Stimulated activated CD8-positive, alpha-beta memory T cell treated with anti-CD3 and anti-CD28 coated beads, Interleukin-7, amount 100 ng/mL, for 24 hours (primary cell): ENCODE results near the gene KLHL1.
"Not testable (repeated sequence)": the region's sequence is repeated elsewhere in the genome, so short reads cannot be mapped to it uniquely, and the experiment has no call there.

ENCODE experiments used
- DNase-seq: peaks from one replicate; pipeline ENCODE4 v3.0.0-alpha.2; 2020; ENCODE audit warnings: low read depth

Gene KLHL1

DNA sequence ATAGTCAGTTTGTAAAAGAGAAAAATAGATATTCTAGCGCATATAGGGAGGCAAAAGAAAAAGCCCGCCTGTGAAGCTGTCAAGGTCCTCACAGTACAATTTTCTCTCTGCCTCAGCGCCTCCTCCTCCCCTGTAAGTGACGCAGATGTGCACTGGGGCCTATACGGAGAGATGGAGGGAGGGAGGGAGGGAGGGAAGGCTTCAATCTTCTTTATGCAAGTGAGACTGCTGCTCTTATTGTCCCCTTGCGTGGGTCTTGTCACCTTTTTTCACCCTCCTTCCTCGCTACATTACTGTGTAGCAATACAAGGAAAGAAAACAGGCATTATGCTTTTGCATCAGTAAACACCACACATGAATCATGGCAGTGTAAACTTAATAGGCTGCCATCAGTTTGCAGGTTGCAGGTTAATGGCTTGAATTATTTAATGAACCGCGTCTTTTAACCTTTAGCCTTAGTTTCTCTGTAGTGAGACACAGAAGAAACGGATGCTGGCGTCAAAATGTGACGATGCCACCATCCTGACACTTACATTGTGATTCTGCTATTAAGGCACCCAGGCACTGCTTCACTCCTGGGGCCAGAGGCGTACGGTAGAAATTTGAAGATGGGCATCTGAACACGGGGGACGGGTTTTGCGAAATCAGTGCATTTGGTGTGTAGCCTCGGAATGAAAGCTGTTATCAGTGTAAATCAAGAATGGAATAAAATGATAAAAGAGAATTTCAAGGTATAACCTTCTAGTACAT lies at the start of gene KLHL1:
Gene KLHL1 (minus strand): TSS at position 97 of the 750 bp plus-strand sequence. CDS start 753 bp downstream, outside the sequence.
- DNase-seq, result no peak

DNA sequence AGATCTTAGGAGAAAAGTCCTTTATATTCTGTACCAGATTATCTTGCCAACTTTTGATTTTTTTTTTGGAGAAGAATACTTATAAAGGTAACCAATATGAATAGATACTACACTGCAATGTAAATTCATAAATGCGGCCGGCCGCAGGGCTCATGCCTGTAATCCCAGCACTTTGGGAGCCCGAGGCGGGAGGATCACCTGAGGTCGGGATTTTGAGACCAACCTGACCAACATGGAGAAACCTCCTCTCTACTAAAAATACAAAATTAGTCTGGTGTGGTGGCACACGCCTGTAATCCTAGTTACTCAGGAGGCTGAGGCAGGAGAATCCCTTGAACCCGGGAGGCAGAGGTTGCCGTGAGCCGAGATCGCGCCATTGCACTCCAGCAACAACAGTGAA lies 34.4 kb upstream of the KLHL1 start:
- DNase-seq, result not testable (repeated sequence)

GRCh38 chr13:70128098-70128497 lies 19.8 kb upstream of the KLHL1 start:
- DNase-seq, result no peak

- DNase-seq, result no peak
Measured at GRCh38 chr13:70125693-70126092, 17.4 kb upstream of the KLHL1 start.

GRCh38 chr13:70117338-70117905 lies 9.2 kb upstream of the KLHL1 start:
- DNase-seq, result no peak

- DNase-seq, result no peak
Measured at GRCh38 chr13:70107498-70108281, 562 bp downstream of the KLHL1 start, which contains the start of gene ATXN8OS. Gene ATXN8OS, plus strand, starts transcription at chr13:70107826.

DNA sequence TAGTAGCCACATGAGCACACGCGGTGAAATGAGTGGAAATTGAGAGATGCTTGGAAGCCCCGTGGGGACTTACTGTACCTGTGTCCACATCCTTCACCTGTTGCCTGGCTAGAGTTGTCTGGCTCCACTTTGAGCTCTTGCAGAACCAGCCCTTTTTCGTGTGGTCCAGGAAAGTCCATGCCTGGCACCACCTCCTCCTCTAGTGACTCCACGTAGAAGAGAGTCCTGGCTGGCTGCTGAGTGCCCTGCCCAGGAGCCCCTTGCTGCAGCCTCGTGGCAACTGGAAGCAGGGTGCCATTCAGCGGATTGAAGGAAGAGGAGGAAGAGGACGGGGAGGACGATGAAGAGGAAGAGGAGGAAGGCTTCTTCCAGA lies 1.1 kb downstream of the KLHL1 start:
- DNase-seq, result no peak

DNA sequence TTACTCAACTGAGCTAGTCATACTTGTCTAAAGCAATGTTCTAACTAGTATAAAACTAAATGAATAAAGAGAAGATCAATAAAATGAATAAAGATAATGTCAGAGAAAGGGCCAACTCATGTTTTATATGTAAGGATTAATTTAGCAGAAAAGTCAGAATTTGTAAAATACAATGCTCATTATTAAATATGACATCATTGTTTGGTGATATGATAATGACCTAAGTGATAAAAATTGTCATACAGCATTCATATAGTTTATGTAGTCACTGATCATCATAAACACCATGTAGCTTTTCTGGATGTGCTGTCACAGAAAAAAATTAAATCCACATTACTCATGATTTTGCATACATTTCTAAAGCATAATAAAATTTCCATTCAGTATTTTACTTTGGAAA lies 3.8 kb downstream of the KLHL1 start:
- DNase-seq, result no peak

- DNase-seq, result no peak
Measured at GRCh38 chr13:70098669-70099068, 9.6 kb downstream of the KLHL1 start.

GRCh38 chr13:70090036-70090723 lies 18.1 kb downstream of the KLHL1 start:
- no peak for DNase-seq

GRCh38 chr13:70088926-70089325 lies 19.3 kb downstream of the KLHL1 start:
- no peak for DNase-seq

DNA sequence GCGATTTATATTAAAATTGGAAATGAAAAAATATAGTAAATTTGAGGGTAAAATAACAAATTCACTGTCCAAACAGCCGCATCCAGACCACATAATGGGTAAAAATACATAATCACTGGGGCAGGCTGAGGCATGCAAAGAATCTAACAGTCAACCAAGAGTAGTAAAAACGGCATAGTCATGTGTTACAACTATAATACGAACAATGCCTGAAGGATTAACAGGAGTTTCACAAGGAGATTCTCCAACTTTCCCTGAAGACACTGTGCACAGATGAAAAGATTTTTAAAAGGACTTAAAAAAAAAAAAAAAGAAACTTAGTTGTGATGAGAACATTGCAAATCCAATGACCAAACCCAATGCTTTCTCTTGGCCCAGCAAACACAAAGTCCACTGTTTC lies 21.0 kb downstream of the KLHL1 start:
- DNase-seq, result no peak

GRCh38 chr13:70080012-70080411 lies 28.2 kb downstream of the KLHL1 start:
- DNase-seq, result no peak

DNA sequence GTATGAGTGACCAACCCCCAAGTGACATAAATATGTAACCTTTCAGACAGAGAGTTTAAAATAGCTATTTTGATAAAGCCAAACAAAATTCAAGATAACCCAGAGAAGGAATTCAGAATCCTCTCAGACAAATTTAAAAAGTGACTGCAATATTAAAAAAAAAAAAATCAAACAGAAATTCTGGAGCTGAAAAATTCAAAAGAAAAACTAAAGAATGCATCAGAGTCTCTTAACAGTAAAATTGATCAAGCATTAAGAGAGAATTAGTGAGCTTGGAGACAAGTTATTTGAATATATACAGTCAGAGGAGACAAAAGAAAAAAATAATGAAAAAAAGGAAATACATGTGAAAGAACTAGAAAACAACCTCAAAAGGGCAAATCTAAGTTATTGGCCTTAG lies 53.7 kb downstream of the KLHL1 start:
- DNase-seq, result no peak

DNA sequence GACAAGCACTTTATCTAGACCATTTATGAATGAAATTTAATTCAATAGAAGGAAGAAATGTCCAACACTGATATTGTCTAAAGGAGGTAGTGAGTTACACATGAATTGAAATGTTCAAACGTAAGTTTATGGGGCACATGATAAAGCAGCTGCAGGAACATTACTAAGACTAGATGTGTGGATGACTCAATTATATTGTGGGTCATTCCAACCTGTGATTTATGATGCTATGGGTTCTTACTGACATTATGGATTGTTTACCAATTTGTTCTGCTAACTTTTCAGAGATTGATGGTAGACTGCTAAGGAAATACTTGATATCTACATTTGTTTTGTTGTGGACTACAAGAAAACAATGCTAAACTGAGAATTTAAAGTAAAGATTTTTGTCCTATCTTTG lies 56.7 kb downstream of the KLHL1 start:
- no peak for DNase-seq

GRCh38 chr13:70043685-70044084 lies 64.6 kb downstream of the KLHL1 start:
- no peak for DNase-seq

GRCh38 chr13:70042193-70042592 lies 66.1 kb downstream of the KLHL1 start:
- no peak for DNase-seq

GRCh38 chr13:70034286-70034685 lies 74.0 kb downstream of the KLHL1 start:
- DNase-seq, result no peak

DNA sequence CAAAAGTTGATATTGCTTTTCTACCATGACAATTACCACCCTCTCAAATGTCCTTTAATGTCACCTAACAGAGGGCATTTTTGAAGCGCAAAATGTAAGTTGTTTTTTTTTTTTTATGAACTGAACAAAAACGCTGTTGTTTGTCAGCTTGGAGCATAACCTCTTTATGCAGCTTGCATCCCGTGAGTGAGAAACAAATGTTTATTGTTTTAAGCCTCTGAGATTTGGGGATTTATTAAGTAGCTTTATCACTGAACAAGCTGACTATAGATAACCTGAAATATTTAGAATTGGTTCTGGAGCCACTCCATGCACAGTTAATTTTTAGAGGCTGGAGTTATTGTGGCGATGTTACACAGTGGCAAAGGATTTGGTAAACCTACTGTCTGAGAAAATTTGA lies 80.7 kb downstream of the KLHL1 start:
- no peak for DNase-seq

GRCh38 chr13:70023516-70023915 lies 84.7 kb downstream of the KLHL1 start:
- no peak for DNase-seq

DNA sequence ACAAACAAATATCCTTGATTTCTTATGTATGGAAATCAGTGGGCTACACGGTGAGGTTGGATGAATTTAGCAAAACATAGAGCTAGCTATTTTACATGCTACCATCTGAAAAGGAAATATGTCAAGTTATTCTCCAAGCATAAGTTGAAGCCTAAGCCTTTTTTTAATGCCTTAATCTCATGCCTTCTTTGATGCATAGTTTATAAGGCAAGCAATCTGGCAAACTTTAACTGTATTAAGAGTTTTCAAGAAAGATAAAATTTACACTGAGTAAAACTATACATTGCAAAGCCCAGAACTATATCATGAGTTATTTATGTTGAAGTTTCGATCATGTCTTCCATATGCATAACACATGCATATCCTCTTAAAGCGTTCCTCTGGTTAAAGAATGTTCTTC lies 85.6 kb downstream of the KLHL1 start:
- DNase-seq, result no peak

DNA sequence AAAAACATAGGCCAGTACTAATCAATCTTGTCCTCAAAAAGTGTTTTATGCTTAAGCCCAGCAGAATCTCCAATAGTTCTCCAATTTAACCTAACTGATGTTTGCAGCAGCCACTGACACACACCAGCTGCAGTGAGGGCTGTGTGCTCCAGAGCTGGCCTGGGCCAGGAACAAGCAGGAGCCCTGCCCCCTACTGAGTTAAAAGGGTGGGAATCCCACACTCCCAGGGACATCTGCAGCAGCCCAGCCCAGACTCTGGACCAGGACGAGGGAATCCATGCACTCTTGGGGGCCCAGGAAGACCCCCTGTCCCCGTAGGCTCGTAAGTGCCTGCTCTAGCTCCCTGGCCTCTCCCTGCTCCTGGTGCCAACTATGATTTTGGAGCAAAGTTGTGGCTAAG lies 92.1 kb downstream of the KLHL1 start:
- no peak for DNase-seq

DNA sequence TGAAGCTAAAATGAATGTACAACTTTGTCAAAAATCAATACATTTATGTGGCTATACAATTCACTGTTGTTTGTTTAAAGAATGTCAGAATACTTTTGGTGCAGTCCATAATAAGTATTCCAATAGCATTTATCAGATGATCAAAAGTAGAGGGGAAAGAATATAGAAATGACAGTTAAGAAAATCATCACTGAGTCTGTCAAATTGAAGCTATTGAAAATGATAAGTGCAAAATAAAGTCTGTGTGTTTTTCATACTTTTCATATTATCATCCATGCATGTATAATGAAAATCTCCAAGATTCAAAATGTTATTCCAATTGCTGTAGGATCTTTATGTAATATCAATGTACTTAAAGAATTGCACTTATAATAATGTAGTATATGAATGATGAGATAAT lies 93.9 kb downstream of the KLHL1 start:
- no peak for DNase-seq
